GM23248 (cell line): Measurements from ENCODE around the gene MACC1.

ENCODE experiments used
- EZH2 ChIP-seq: fragments of 200-600 bp; sonication (generic); IDR thresholded peaks from 2 replicates; pipeline ENCODE4 v1.6.1; 2018; ENCODE audit warnings: antibody characterized with exemption, mild to moderate bottlenecking; ENCODE audit not compliant: insufficient read depth, poor library complexity, severe bottlenecking
- EZH2phosphoT487 ChIP-seq: fragments of 200-600 bp; sonication (generic); IDR thresholded peaks from 2 replicates; pipeline ENCODE4 v1.6.1; 2018; ENCODE audit warnings: antibody characterized with exemption, moderate library complexity, mild to moderate bottlenecking, low read depth; ENCODE audit not compliant: insufficient read depth

- TF ChIP-seq EZH2, result no peak
- TF ChIP-seq EZH2phosphoT487, result no peak
Measured at GRCh38 chr7:20162665-20163064, 54.5 kb downstream of the MACC1 start.
